ENCODE results near the gene SORBS2.

Gene SORBS2

DNA sequence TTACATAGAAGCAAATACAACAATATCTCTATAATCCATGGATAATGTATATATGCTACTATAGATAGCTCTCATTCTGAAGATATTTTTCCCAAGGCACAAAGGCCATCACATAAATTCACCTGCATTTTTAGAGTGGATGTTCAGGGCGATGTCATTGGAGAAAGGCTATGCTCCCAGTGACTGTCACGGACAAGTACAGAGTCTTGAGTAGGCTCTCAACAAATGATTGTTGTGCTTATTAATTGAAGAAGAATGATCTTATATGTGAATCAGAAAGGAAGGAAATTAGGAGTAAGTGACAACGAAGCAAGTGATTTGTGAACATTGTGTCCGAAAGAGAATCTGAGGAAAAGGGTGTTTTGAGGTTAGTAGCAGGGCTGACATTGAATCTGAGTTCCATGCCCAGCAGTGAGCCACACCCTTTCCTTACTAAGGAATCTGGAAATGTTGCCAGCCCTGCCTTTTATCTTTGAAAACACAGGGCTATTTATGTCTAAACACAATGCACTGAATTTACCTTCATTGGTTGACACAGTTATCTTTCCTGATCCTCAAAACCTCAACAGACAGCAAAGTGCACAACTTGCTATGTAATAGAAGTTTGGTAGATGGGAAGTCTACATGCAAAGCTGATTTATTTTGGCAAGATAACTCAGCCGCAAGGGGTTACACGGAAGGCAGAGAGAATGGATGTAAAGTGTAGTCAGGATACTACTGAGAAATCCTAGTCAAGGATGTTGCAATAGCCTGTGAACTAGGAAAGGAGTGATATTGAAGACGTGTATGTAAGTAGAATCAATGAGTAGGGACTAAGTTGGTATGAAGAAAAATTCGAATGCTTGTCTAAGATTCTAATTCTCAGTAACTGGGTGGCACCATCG is 50.4 kb downstream of the SORBS2 start:
- no peak overlapping the region for H3K4me3 ChIP-seq (ENCODE audit: low read depth, low read length)
- no peak for TF ChIP-seq CTCF (IDR thresholded peaks at IDR 0.05; ENCODE audit: borderline replicate concordance, insufficient read depth, low read depth, low read length)

DNA sequence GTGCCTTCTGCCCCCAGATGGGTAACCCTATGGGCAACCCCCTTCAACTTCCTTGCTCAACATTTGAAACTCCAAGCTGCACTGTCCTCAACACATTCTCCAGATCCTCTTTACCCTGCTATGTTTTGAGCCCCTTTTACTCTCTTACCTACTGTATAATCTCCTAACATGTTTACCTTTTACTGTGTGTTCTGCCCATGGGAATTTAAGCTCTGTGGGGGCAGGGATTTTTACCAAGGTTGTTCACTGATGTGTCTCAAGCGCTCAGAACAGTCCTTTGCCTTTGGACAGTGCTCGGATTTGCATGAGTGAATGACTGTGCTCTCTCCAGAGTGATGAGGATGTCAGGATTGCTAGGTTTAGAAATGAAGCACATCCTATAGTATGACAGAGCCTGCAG is 53.2 kb downstream of the SORBS2 start:
- no peak overlapping the region for H3K4me3 ChIP-seq (ENCODE audit: low read depth, low read length)
- no peak for TF ChIP-seq CTCF (IDR thresholded peaks at IDR 0.05; ENCODE audit: borderline replicate concordance, insufficient read depth, low read depth, low read length)

DNA sequence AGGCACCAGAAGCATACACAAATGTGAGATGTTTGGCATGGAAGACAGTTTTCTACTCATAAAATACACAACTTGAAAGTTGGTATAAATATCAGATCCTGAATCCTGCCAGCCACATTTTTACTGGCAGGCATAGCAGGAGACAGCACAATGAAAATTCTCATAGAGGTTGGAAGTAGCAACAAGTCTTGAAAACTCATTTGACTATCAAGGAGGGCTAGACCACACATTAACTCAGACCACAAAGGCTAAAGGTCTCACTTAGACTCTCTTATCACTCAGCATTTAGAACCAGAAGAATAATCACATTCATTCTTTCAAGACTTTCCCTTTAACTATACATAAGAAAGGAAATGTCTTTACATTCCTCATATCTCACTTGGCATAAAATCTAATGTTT is 56.5 kb downstream of the SORBS2 start:
- TF ChIP-seq CTCF (IDR thresholded peaks at IDR 0.05; ENCODE audit: borderline replicate concordance, insufficient read depth, low read depth, low read length): no peak

GRCh38 chr4:185754961-185755360 is 57.0 kb downstream of the SORBS2 start:
- no peak overlapping the region for H3K4me3 ChIP-seq (ENCODE audit: low read depth, low read length)
- TF ChIP-seq CTCF (IDR thresholded peaks at IDR 0.05; ENCODE audit: borderline replicate concordance, insufficient read depth, low read depth, low read length): no peak

More for the DNA sequence above, 56.5 kb downstream of the SORBS2 start:
- H3K4me3 ChIP-seq (ENCODE audit: low read depth, low read length): no peak overlapping the region

DNA sequence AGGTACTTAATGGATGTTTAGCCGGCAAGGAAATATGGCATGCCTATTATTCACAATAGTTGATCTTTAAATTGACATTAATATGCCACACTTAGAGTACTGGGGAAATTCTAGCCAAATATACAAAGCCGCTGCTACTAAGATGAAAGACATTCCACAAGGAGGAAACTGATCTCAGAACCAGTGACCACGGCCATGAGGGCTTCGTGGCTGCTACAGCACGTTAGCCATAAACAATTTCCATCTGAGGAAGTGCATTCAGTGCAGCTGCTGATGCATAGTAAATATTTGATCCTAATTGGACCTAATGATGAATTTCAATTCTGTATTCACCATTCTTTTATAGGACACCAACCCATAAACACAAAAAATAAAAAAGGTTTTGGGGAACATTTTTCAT is 59.1 kb downstream of the SORBS2 start:
- no peak overlapping the region for H3K4me3 ChIP-seq (ENCODE audit: low read depth, low read length)
- TF ChIP-seq CTCF (IDR thresholded peaks at IDR 0.05; ENCODE audit: borderline replicate concordance, insufficient read depth, low read depth, low read length): no peak

- no peak for TF ChIP-seq CTCF (IDR thresholded peaks at IDR 0.05; ENCODE audit: borderline replicate concordance, insufficient read depth, low read depth, low read length)
- no peak overlapping the region for H3K4me3 ChIP-seq (ENCODE audit: low read depth, low read length)
Measured at GRCh38 chr4:185749858-185750257, 62.1 kb downstream of the SORBS2 start.

- no peak overlapping the region for H3K4me3 ChIP-seq (ENCODE audit: low read depth, low read length)
- no peak for TF ChIP-seq CTCF (IDR thresholded peaks at IDR 0.05; ENCODE audit: borderline replicate concordance, insufficient read depth, low read depth, low read length)
Measured at GRCh38 chr4:185748901-185749390, 63.0 kb downstream of the SORBS2 start.
